H9 (cell line): ENCODE measurements around the gene NBEAL2. TPM values are rescaled to one million over a fixed set of nuclear protein-coding genes. Genes with fewer than 3 reads are reported as not detected.

ENCODE experiments used
- DNase-seq: peaks from one replicate; pipeline ENCODE4 v3.0.0-alpha.2; 2017
- H2AFZ ChIP-seq: one replicate; pipeline ENCODE4 v1.6.1; 2013; ENCODE audit warnings: mild to moderate bottlenecking, low read length, control low read depth, moderate library complexity
- H2AK5ac ChIP-seq: 2 replicates; pipeline ENCODE4 v1.6.1; 2013; ENCODE audit warnings: low read length, control low read depth, mixed read lengths; ENCODE audit not compliant: insufficient read length
- H2BK120ac ChIP-seq: one replicate; pipeline ENCODE4 v1.6.1; 2013; ENCODE audit warnings: low read depth, mild to moderate bottlenecking, low read length, control low read depth, inconsistent platforms; ENCODE audit not compliant: poor library complexity, severe bottlenecking
- H2BK12ac ChIP-seq: 2 replicates; pipeline ENCODE4 v1.6.1; 2013; ENCODE audit warnings: low read length, control low read depth, mixed read lengths, low read depth; ENCODE audit not compliant: insufficient read length
- H2BK15ac ChIP-seq: 2 replicates; pipeline ENCODE4 v1.6.1; 2013; ENCODE audit warnings: low read depth, low read length, control low read depth
- H2BK20ac ChIP-seq: one replicate; pipeline ENCODE4 v1.6.1; 2013; ENCODE audit warnings: low read depth, mild to moderate bottlenecking, low read length, control low read depth, inconsistent platforms; ENCODE audit not compliant: poor library complexity, severe bottlenecking
- H2BK5ac ChIP-seq: 2 replicates; pipeline ENCODE4 v1.6.1; 2013; ENCODE audit warnings: low read length, control low read depth, mixed read lengths; ENCODE audit not compliant: insufficient read length
- H3K14ac ChIP-seq: 2 replicates; pipeline ENCODE4 v1.6.1; 2013; ENCODE audit warnings: low read length, control low read depth; ENCODE audit not compliant: insufficient read depth
- H3K18ac ChIP-seq: 2 replicates; pipeline ENCODE4 v1.6.1; 2013; ENCODE audit warnings: low read depth, mild to moderate bottlenecking, mixed read lengths, low read length, control low read depth; ENCODE audit not compliant: insufficient read length
- H3K23ac ChIP-seq: 2 replicates; pipeline ENCODE4 v1.6.1; 2013; ENCODE audit warnings: low read length, control low read depth, mixed read lengths, low read depth; ENCODE audit not compliant: insufficient read length
- H3K23me2 ChIP-seq: 2 replicates; pipeline ENCODE4 v1.6.1; 2013; ENCODE audit warnings: low read depth, mild to moderate bottlenecking, mixed read lengths, low read length, control low read depth; ENCODE audit not compliant: insufficient read length, poor library complexity, severe bottlenecking
- H3K27ac ChIP-seq: 2 replicates; pipeline ENCODE4 v1.5.1; 2013; ENCODE audit warnings: low read length, control low read depth, mixed read lengths, low read depth; ENCODE audit not compliant: insufficient read length
- H3K27me3 ChIP-seq: 2 replicates; pipeline ENCODE4 v1.6.1; 2013; ENCODE audit warnings: low read length, control low read depth, inconsistent platforms; ENCODE audit not compliant: insufficient read depth
- H3K4ac ChIP-seq: 2 replicates; pipeline ENCODE4 v1.6.1; 2013; ENCODE audit warnings: low read depth, mild to moderate bottlenecking, control low read depth, inconsistent platforms, low read length, moderate library complexity
- H3K4me1 ChIP-seq: 2 replicates; pipeline ENCODE4 v1.6.1; 2013; ENCODE audit warnings: low read length, control low read depth, inconsistent platforms; ENCODE audit not compliant: insufficient read depth
- H3K4me2 ChIP-seq: 2 replicates; pipeline ENCODE4 v1.6.1; 2013; ENCODE audit warnings: low read length, control low read depth, mixed read lengths; ENCODE audit not compliant: insufficient read length, insufficient read depth
- H3K56ac ChIP-seq: 2 replicates; pipeline ENCODE4 v1.6.1; 2013; ENCODE audit warnings: low read depth, mild to moderate bottlenecking, mixed read lengths, low read length, control low read depth; ENCODE audit not compliant: insufficient read length
- H3K79me1 ChIP-seq: 2 replicates; pipeline ENCODE4 v1.6.1; 2013; ENCODE audit warnings: low read depth, mild to moderate bottlenecking, moderate library complexity, low read length, control low read depth, inconsistent platforms; ENCODE audit not compliant: insufficient read depth, poor library complexity, severe bottlenecking
- H3K79me2 ChIP-seq: 2 replicates; pipeline ENCODE4 v1.6.1; 2013; ENCODE audit warnings: low read length, control low read depth, inconsistent platforms; ENCODE audit not compliant: insufficient read depth
- H3K9ac ChIP-seq: 2 replicates; pipeline ENCODE4 v1.6.1; 2013; ENCODE audit warnings: low read length, control low read depth, mixed read lengths; ENCODE audit not compliant: insufficient read length; ENCODE audit errors: extremely low read depth
- H3K9me3 ChIP-seq: one replicate; pipeline ENCODE4 v1.6.1; 2013; ENCODE audit warnings: low read depth, low read length, inconsistent platforms; ENCODE audit not compliant: control insufficient read depth
- H3T11ph ChIP-seq: one replicate; pipeline ENCODE4 v1.6.1; 2013; ENCODE audit warnings: mild to moderate bottlenecking, low read length, control low read depth, inconsistent platforms
- H4K20me1 ChIP-seq: one replicate; pipeline ENCODE4 v1.6.1; 2013; ENCODE audit not compliant: control insufficient read depth, insufficient read length, insufficient read depth
- H4K5ac ChIP-seq: 2 replicates; pipeline ENCODE4 v1.6.1; 2013; ENCODE audit warnings: low read depth, mild to moderate bottlenecking, mixed read lengths, low read length, control low read depth; ENCODE audit not compliant: insufficient read length
- H4K8ac ChIP-seq: replicated peaks from 2 replicates; pipeline ENCODE4 v1.6.1; 2013; ENCODE audit warnings: low read length, control low read depth, mixed read lengths, low read depth; ENCODE audit not compliant: insufficient read length
- H4K91ac ChIP-seq: 2 replicates; pipeline ENCODE4 v1.6.1; 2013; ENCODE audit warnings: low read depth, mild to moderate bottlenecking, moderate library complexity, mixed read lengths, low read length, control low read depth; ENCODE audit not compliant: insufficient read length
- H3K27ac Mint-ChIP-seq, 3 experiments: 2 replicates in 2 of 3; 3 replicates in 1 of 3; pipeline ENCODE4 v1.8.0; 2020 to 2021; ENCODE audit warnings: mixed read lengths in 3 of 3, mild to moderate bottlenecking in 1 of 3, moderate library complexity in 1 of 3
- H3K27me3 Mint-ChIP-seq: 2 replicates; pipeline ENCODE4 v1.8.0; 2021; ENCODE audit warnings: low read depth, mild to moderate bottlenecking, moderate library complexity, mixed read lengths
- H3K36me3 Mint-ChIP-seq, 3 experiments: 2 replicates in 2 of 3; 3 replicates in 1 of 3; pipeline ENCODE4 v1.8.0; 2020 to 2021; ENCODE audit warnings: low read depth in 3 of 3, mixed read lengths in 3 of 3; ENCODE audit not compliant: insufficient read depth in 1 of 3
- H3K4me1 Mint-ChIP-seq, 2 experiments: 2 replicates each; pipeline ENCODE4 v1.8.0; 2020; ENCODE audit warnings: mixed read lengths in 2 of 2
- H3K4me3 Mint-ChIP-seq, 2 experiments: 2 replicates in 1 of 2; 3 replicates in 1 of 2; pipeline ENCODE4 v1.8.0; 2020 to 2021; ENCODE audit warnings: mild to moderate bottlenecking in 2 of 2, mixed read lengths in 2 of 2, moderate library complexity in 1 of 2
- H3K9me3 Mint-ChIP-seq, 2 experiments: 2 replicates in 1 of 2; 3 replicates in 1 of 2; pipeline ENCODE4 v1.8.0; 2020; ENCODE audit warnings: mild to moderate bottlenecking in 2 of 2, mixed read lengths in 2 of 2, moderate library complexity in 1 of 2
- CTCF ChIP-seq: fragments of 200-600 bp; sonication (generic); conservative IDR thresholded peaks from 3 replicates; pipeline ENCODE4 v1.8.0; 2021; ENCODE audit warnings: antibody characterized with exemption, mild to moderate bottlenecking
- WGBS: extraction: QIAGEN DNeasy Blood & Tissue Kit; methylation state at CpG from one replicate; pipeline ENCODE4 v1.1.7; 2013; ENCODE audit warnings: missing lambda C conversion rate, low lambda C conversion rate, mixed read lengths; ENCODE audit not compliant: insufficient read length; ENCODE audit errors: extremely low coverage; 5-methylcytosine and 5-hydroxymethylcytosine counted together
- total RNA-seq: library from RNA; stranded (reverse); gene quantifications from 2 replicates; pipeline ENCODE4 v1.2.1, GENCODE V29; 2021

Gene NBEAL2
- total RNA-seq, 1 experiment from 2014 or later, result 52.1 TPM

- H3K36me3 Mint-ChIP-seq, result peaks cover 14 to 17% (median 14%) of the 10 kb centered on the region in 3 experiments
- H3K27ac ChIP-seq, result no peak overlapping the region
- H3K4me3 Mint-ChIP-seq, result peak overlapping the region; percentile 98 to 99
- peak overlapping the region; percentile 45 for H3K4me2 ChIP-seq
- no peak overlapping the region for H2BK20ac ChIP-seq
- H3K79me1 ChIP-seq, result peaks cover 3% of the 10 kb centered on the region
- no peak overlapping the region for H3K56ac ChIP-seq
- H3K27ac Mint-ChIP-seq, result peak overlapping the region; percentile 88 to 96 (median 95); a peak in 5 of 7 replicates
- H3K79me2 ChIP-seq, result peaks cover 23% of the 10 kb centered on the region
- peaks cover 3% of the 10 kb centered on the region; the same call in 1 of the 2 replicates for H3K27me3 Mint-ChIP-seq
- H3K23me2 ChIP-seq, result peaks cover 6% of the 10 kb centered on the region
- no CpG with 5 or more reads among the region's 5 CpGs for WGBS
- H3K9ac ChIP-seq, result no peak overlapping the region
- peaks cover 0 to 3% of the 10 kb centered on the region in 2 experiments; a peak in 1 of 5 replicates for H3K9me3 Mint-ChIP-seq
- no peak overlapping the region for H4K91ac ChIP-seq
- H3K4ac ChIP-seq, result no peak overlapping the region
- no peak for TF ChIP-seq CTCF
- H4K8ac ChIP-seq, result no peak overlapping the region
- H4K5ac ChIP-seq, result no peak overlapping the region
- peaks cover 4% of the 10 kb centered on the region; the same call in 1 of the 2 replicates for H3K27me3 ChIP-seq
- H2AFZ ChIP-seq, result no peak overlapping the region
- H3K9me3 ChIP-seq, result no peaks in the 10 kb centered on the region
- H2BK15ac ChIP-seq, result no peak overlapping the region; the same call in 1 of the 2 replicates
- H2BK120ac ChIP-seq, result no peak overlapping the region
- H3T11ph ChIP-seq, result no peak overlapping the region
- H3K23ac ChIP-seq, result no peak overlapping the region
- H2AK5ac ChIP-seq, result no peak overlapping the region
- DNase-seq, result no peak
- no peaks in the 10 kb centered on the region for H4K20me1 ChIP-seq
- peaks cover 4% of the 10 kb centered on the region; the same call in 1 of the 2 replicates for H3K4me1 ChIP-seq
- H3K18ac ChIP-seq, result no peak overlapping the region
- H2BK5ac ChIP-seq, result no peak overlapping the region
- H3K4me1 Mint-ChIP-seq, result peaks cover 37 to 45% of the 10 kb centered on the region in 2 experiments
- no peak overlapping the region for H3K14ac ChIP-seq
- H2BK12ac ChIP-seq, result no peak overlapping the region
These were observed 1.7 kb upstream of the NBEAL2 start for GRCh38 chr3:46977811-46978195.
